Suprapubic skin (tissue), 4 donors: Measurements from ENCODE around the gene SNAPC2. TPM values are rescaled to one million over a fixed set of nuclear protein-coding genes. Genes with fewer than 3 reads are reported as not detected.
A peak's percentile ranks its signal among the peaks of the same experiment; 100 is the strongest.

ENCODE experiments used
- DNase-seq, 2 donors: peaks; one replicate each; pipeline ENCODE4 v3.0.0-alpha.2; 2019; ENCODE audit warnings: low spot score in 2 of 2
- H3K27ac ChIP-seq: fragments of 200-600 bp; sonication (generic); one replicate; pipeline ENCODE4 v1.5.1; 2019
- H3K27me3 ChIP-seq: fragments of 200-600 bp; sonication (generic); one replicate; pipeline ENCODE4 v1.5.1; 2019
- H3K36me3 ChIP-seq: fragments of 200-600 bp; sonication (generic); one replicate; pipeline ENCODE4 v1.5.1; 2019
- H3K4me1 ChIP-seq: fragments of 200-600 bp; sonication (generic); one replicate; pipeline ENCODE4 v1.5.1; 2019
- H3K4me3 ChIP-seq: fragments of 200-600 bp; sonication (generic); one replicate; pipeline ENCODE4 v1.5.1; 2019; ENCODE audit warnings: mild to moderate bottlenecking
- H3K9me3 ChIP-seq: fragments of 200-600 bp; sonication (generic); one replicate; pipeline ENCODE4 v1.5.1; 2019
- EP300 ChIP-seq: sonication (generic); formaldehyde crosslinking; IDR thresholded peaks from one replicate; pipeline ENCODE4 v1.6.1; 2017; ENCODE audit warnings: antibody characterized with exemption
- POLR2A ChIP-seq, 2 donors: fragments of 450-650 bp; IDR thresholded peaks; one replicate each; pipeline ENCODE4 v1.6.1; 2017; ENCODE audit warnings: antibody characterized with exemption in 2 of 2, mild to moderate bottlenecking in 2 of 2, moderate library complexity in 2 of 2
- POLR2AphosphoS5 ChIP-seq, 3 donors: sonication (generic); formaldehyde crosslinking; IDR thresholded peaks; one replicate each; pipeline ENCODE4 v1.6.1; 2017; ENCODE audit warnings: antibody characterized with exemption in 3 of 3
- WGBS: methylation state at CpG from one replicate; pipeline ENCODE4 v1.1.5; 2018; 5-methylcytosine and 5-hydroxymethylcytosine counted together
- total RNA-seq, 4 donors: library from RNA; depleted of rRNA; stranded (reverse); fragments of >200 nt; gene quantifications; one replicate each; pipeline ENCODE4 v1.1.0, GENCODE V29; 2016
- TF ChIP-seq, protein P1 (sequence below), 2 donors: fragments of 200-600 bp in 1 of 2; fragments of 450-650 bp in 1 of 2; sonication (generic) in 1 of 2; IDR thresholded peaks; one replicate each; pipeline ENCODE4 v1.5.1; 2016 to 2019; ENCODE audit warnings: antibody characterized with exemption in 2 of 2, mild to moderate bottlenecking in 1 of 2, moderate library complexity in 1 of 2

The SNAPC2 gene
- total RNA-seq, 4 donors from 2014 or later = 11.1 to 22.3 (median 19.6) TPM

DNA sequence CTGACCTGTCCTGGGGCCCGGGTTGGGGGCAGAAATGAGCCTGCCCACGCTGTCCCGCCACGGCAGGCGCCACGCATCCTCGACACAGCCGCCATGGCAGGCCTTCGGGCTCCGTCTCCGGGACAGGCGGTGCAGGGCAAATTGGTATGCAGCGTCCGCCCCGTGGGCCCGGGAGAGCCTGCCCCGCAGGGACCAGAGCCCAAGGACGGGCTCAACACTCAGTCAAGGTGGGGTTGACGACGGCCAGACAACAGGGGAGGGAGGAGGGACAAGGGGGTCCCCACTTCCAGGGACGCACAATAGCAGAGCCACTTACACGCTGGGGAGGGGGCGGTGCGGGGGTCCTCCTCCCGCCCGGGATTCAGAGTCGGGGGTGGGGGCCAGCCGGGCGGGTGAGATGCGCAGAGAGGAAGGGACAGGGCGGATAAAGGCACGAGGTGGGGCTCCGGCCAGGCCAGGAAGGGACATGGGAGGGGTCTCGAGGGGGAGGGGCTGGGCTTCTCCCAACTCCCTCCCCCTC, 4.6 kb downstream of the SNAPC2 start:
- WGBS = 34% methylated on average over 13 of the region's 34 CpGs
- no peak overlapping the region for H3K27ac ChIP-seq
- H3K9me3 ChIP-seq = no peaks in the 10 kb centered on the region
- TF ChIP-seq, protein P1, sequence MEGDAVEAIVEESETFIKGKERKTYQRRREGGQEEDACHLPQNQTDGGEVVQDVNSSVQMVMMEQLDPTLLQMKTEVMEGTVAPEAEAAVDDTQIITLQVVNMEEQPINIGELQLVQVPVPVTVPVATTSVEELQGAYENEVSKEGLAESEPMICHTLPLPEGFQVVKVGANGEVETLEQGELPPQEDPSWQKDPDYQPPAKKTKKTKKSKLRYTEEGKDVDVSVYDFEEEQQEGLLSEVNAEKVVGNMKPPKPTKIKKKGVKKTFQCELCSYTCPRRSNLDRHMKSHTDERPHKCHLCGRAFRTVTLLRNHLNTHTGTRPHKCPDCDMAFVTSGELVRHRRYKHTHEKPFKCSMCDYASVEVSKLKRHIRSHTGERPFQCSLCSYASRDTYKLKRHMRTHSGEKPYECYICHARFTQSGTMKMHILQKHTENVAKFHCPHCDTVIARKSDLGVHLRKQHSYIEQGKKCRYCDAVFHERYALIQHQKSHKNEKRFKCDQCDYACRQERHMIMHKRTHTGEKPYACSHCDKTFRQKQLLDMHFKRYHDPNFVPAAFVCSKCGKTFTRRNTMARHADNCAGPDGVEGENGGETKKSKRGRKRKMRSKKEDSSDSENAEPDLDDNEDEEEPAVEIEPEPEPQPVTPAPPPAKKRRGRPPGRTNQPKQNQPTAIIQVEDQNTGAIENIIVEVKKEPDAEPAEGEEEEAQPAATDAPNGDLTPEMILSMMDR (IDR thresholded peaks at IDR 0.05) = no peak
- no peak for TF ChIP-seq POLR2A (IDR thresholded peaks at IDR 0.05)
- no peak for TF ChIP-seq POLR2AphosphoS5 (IDR thresholded peaks at IDR 0.05)
- no peak for TF ChIP-seq EP300
- H3K36me3 ChIP-seq = peaks cover 16% of the 10 kb centered on the region
- H3K4me3 ChIP-seq = peak overlapping the region; percentile 66
- no peaks in the 10 kb centered on the region for H3K27me3 ChIP-seq
- DNase-seq = peak in 1 of 2 donors; percentile 76
- H3K4me1 ChIP-seq = peaks cover 83% of the 10 kb centered on the region

DNA sequence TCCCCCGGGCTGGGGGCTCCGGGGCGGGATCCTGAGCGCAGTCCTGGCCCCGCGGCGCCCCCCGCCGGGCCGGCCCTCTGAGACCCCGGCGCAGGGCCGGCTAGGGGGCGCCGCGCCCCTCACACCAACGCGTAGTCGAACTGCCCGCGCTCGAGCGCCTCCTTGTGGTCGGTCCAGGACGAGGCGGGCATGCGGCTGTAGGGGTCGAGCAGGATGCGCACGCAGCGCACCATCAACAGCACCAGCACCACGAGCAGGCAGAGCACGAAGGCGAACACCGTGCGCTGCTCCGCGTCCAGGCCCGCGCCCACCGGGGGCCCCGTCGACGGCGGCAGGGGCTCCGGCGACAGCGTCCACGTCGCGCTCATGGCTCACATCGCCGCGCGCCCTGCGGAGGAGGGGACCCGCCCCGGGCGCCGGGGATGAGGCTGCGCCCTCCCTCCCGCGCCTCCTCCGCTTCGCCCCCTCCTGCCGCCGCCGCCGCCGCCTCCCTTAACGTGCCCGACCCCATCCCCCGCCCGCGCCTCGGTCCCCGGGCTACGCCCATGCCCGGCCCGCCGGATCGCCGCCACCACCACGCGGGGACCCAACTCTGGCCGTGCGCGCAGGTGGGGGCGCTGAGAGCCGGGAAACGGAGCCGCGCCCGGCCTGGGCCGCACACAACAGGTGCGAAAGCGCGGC, 5.2 kb downstream of the SNAPC2 start:
- peaks cover 85% of the 10 kb centered on the region for H3K4me1 ChIP-seq

DNA sequence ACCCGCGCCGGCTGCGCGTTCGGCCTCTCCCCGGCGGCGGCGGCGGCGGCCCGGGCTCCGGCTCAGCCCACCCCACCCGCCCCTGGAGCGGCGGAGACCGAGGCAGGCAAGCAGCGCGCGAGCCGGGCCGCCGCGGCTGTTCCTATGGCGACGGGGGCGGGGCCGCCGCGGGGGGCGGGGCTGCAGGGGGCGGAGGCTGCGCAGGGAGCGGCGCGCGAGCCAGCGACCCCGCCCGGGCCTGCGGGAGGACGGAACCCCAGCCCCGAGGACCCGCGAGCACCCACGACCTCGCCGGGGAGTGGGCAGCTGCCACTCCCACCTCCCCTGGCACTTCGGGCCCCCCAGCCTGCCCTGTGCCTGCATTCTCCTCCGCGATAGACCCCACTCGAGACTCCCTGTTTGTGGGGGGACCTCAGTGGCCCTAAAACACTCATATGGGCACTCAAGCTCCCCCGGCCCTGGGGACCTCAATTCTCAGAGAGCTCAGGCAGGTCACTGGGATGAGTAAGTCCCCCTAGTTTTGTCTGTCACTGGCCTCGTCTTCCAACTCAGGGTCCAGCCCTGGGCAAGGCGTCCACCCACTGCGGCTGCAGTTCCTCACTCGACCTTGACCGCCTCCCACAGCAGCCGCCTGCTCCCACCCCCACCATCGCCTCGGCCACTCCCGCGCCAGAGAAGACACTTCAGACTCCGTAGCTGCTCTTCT, 6.0 kb downstream of the SNAPC2 start, which contains the start of gene CTXN1:
Gene CTXN1, minus strand, starts transcription at position 115 of the 706 bp plus-strand sequence. CDS start 597 bp downstream, outside the sequence.
- Histone ChIP-seq H3K9me3 (no peaks in the 10 kb centered on the region), H3K27ac (peak within 1 kb of the TSS; percentile 7), H3K4me1 (peaks cover 81% of the 10 kb centered on the region), H3K27me3 (no peaks in the 10 kb centered on the region), H3K36me3 (peaks cover 26% of the 10 kb centered on the region), H3K4me3 (peak within 1 kb of the TSS; percentile 66)
- WGBS = 16% methylated on average over 34 of the region's 65 CpGs
- TF ChIP-seq POLR2AphosphoS5 (IDR thresholded peaks at IDR 0.05) (no peak), POLR2A (IDR thresholded peaks at IDR 0.05) (no peak), EP300 (no peak)
- TF ChIP-seq, protein P1 (IDR thresholded peaks at IDR 0.05) = no peak
- DNase-seq = peak in 1 of 2 donors; percentile 72

More for the DNA sequence above, 5.2 kb downstream of the SNAPC2 start:
- WGBS = 1% methylated on average over 15 of the region's 98 CpGs
- peak in 1 of 2 donors; percentile 84 for DNase-seq
- peaks cover 18% of the 10 kb centered on the region for H3K36me3 ChIP-seq
- no peaks in the 10 kb centered on the region for H3K27me3 ChIP-seq
- H3K27ac ChIP-seq = no peak overlapping the region
- no peak for TF ChIP-seq EP300
- TF ChIP-seq, protein P1 (IDR thresholded peaks at IDR 0.05) = peak; percentile 44 to 94
- no peak for TF ChIP-seq POLR2AphosphoS5 (IDR thresholded peaks at IDR 0.05)
- no peak for TF ChIP-seq POLR2A (IDR thresholded peaks at IDR 0.05)
- no peaks in the 10 kb centered on the region for H3K9me3 ChIP-seq
- peak overlapping the region; percentile 66 for H3K4me3 ChIP-seq

DNA sequence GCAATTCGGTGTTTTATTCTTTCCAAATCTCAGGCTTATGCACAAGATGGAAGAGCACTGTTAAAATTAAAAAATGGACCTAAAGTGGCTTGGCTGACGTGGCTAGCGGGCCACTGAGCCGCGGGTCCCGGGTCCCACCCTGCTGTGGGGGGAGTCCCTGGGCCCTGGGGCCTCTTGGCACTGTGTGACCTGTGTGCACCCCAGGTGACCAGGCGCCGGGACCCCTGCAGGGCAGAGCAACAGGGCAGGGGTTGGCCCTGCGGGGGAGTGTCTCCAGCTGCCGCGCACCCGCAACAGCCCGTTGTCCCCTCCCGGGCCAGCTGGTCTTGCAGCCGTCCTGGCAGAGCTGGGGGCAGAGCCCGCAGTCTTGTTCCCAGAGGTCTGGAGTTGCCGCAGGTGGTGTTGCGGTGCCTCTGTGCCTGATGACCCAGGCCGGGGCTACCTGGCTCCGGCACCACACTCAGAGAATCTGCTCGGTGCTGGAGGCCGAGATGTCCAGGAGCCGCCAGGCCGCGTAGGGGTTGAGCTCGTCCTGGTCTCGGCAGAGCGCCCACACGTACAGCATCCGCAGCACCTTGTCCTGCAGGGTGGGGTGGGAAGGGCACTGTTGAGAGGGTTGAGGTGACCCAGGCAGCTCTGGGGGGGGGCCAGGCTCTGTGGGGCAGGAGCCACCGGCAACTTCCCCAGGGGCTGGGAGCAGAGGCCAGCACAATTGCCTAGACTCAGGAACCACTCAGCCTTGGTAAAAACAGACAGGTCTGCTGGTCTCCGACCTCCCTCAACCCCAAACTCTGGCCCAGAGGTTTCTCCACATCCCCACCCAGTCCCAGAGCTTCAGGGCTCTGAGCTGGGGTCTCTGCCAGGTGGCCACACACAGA, 6.8 kb downstream of the SNAPC2 start:
- peak in 1 of 2 donors; percentile 70 for DNase-seq
- 71% methylated on average over 7 of the region's 32 CpGs for WGBS
- Histone ChIP-seq H3K36me3 (peaks cover 32% of the 10 kb centered on the region), H3K4me1 (peaks cover 73% of the 10 kb centered on the region), H3K27me3 (no peaks in the 10 kb centered on the region), H3K4me3 (peak overlapping the region; percentile 66), H3K9me3 (no peaks in the 10 kb centered on the region), H3K27ac (no peak overlapping the region)
- TF ChIP-seq EP300 (no peak), POLR2A (IDR thresholded peaks at IDR 0.05) (no peak), POLR2AphosphoS5 (IDR thresholded peaks at IDR 0.05) (no peak)
- TF ChIP-seq, protein P1 (IDR thresholded peaks at IDR 0.05) = no peak
